ENCODE data around the gene CLIP3. TPM values are rescaled to one million over a fixed set of nuclear protein-coding genes. Genes with fewer than 3 reads are reported as not detected.

Gene CLIP3
- total and polyA plus RNA-seq, 8 donors: 5.8 to 33.0 (median 27.5) TPM

GRCh38 chr19:36054733-36055686 is 22.3 kb upstream of the CLIP3 start, which contains the start of gene WDR62:
WDR62 (plus strand) TSS chr19:36054897; CDS start chr19:36054972, 75 bp downstream.
- H3K4me3 ChIP-seq: peak within 1 kb of the TSS; percentile 66 to 75
- H3K9me3 ChIP-seq: no peaks in the 10 kb centered on the region
- TF ChIP-seq CTCF (IDR thresholded peaks at IDR 0.05): no peak
- intact Hi-C loops (cut with DNase I): no loop called here
- H3K27ac ChIP-seq: peak within 1 kb of the TSS; percentile 97
- ATAC-seq: peak; percentile 89
- peak in 3 of 4 donors; percentile 94 to 95 (median 94) for DNase-seq
- H3K4me1 ChIP-seq: peaks cover 5 to 27% of the 10 kb centered on the region in 2 donors
- no peaks in the 10 kb centered on the region for H3K27me3 ChIP-seq
- peaks cover 0 to 2% of the 10 kb centered on the region in 2 donors for H3K36me3 ChIP-seq

GRCh38 chr19:36054119-36054732 is 21.6 kb upstream of the CLIP3 start, which contains the start of gene THAP8:
THAP8 (minus strand) TSS chr19:36054285; CDS start chr19:36054217, 68 bp downstream.
- ATAC-seq (peak; percentile 93), DNase-seq (peak; percentile 100)
- Histone ChIP-seq H3K9me3 (no peaks in the 10 kb centered on the region), H3K27ac (peak within 1 kb of the TSS; percentile 97), H3K4me1 (peaks cover 5 to 27% of the 10 kb centered on the region in 2 donors), H3K27me3 (no peaks in the 10 kb centered on the region), H3K4me3 (peak within 1 kb of the TSS; percentile 66 to 75), H3K36me3 (no peaks in the 10 kb centered on the region)
- intact Hi-C loops (cut with DNase I): no loop called here
- peak; percentile 31 to 33 for TF ChIP-seq CTCF (IDR thresholded peaks at IDR 0.05)

GRCh38 chr19:36051637-36052036 is 19.0 kb upstream of the CLIP3 start:
- H3K27me3 ChIP-seq: no peaks in the 10 kb centered on the region
- H3K36me3 ChIP-seq: no peaks in the 10 kb centered on the region
- no peak overlapping the region for H3K27ac ChIP-seq
- no peak for DNase-seq
- intact Hi-C loops (cut with DNase I): no loop called here
- H3K4me3 ChIP-seq: no peak overlapping the region
- H3K9me3 ChIP-seq: no peaks in the 10 kb centered on the region
- H3K4me1 ChIP-seq: peaks cover 5 to 27% of the 10 kb centered on the region in 2 donors
- TF ChIP-seq CTCF (IDR thresholded peaks at IDR 0.05): no peak
- ATAC-seq: no peak

GRCh38 chr19:36051236-36051635 is 18.6 kb upstream of the CLIP3 start:
- Histone ChIP-seq H3K36me3 (no peaks in the 10 kb centered on the region), H3K4me1 (peaks cover 5 to 27% of the 10 kb centered on the region in 2 donors), H3K9me3 (no peaks in the 10 kb centered on the region), H3K27me3 (no peaks in the 10 kb centered on the region), H3K27ac (no peak overlapping the region), H3K4me3 (no peak overlapping the region)
- TF ChIP-seq CTCF (IDR thresholded peaks at IDR 0.05): no peak
- intact Hi-C loops (cut with DNase I): no loop called here
- no peak for DNase-seq
- no peak for ATAC-seq

Data from left lung (tissue), 10 donors.